TTC549 (cell line): ENCODE data around the gene RERE.
"Not testable (repeated sequence)": the region's sequence is repeated elsewhere in the genome, so short reads cannot be mapped to it uniquely, and the experiment has no call there.

Experiments
- FAIRE-seq: peaks from 2 replicates; lab custom pipeline; 2012; peaks lifted over from hg19 to GRCh38; lab: Jason Lieb, UNC

The RERE gene

DNA sequence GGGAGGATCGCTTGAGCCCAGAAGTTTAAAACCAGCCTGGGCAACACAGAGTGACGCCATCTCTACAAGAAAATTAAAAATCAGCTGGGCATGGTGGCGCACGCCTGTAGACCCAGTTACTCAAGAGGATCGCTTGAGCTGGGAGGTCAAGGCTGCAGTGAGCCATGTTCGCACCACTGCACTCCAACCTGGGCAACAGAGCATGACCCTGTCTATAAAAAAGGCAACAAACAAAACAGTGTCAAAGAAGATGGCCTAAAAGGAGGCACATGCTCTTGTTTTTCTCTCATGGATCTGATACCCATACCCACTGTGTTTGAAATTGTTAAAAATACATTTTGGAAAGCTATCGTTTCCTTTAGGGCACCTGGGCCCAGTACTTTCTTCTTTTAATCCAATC lies 307.9 kb downstream of the RERE start:
- no peak for FAIRE-seq

DNA sequence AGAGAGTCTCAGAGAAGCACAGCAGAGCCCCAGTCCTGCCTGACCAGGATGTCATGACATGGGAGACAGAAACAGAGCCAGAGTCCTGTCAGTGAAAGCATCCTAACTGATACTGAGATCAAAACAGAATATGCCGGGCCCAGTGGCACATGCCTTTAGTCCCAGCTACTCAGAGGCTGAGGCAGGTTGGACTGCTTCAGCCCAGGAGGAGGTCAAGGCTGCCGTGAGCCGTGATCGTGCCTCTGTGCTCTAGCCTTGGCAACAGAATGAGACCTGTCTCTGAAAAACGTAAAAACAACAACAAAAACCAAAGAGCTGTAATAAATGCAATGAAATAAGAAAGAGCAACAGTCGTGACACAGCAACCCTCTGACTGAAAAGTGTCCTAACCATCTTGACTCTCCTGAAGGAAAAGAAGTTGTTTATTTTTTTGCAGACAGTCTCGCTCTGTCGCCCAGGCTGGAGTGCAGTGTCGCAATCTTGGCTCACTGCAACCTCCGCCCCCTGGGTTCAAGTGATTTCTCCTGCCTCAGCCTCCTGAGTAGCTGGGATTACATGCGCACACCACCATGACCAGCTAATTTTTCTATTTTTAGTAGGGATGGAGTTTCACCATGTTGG lies 310.3 kb downstream of the RERE start:
- no peak for FAIRE-seq

DNA sequence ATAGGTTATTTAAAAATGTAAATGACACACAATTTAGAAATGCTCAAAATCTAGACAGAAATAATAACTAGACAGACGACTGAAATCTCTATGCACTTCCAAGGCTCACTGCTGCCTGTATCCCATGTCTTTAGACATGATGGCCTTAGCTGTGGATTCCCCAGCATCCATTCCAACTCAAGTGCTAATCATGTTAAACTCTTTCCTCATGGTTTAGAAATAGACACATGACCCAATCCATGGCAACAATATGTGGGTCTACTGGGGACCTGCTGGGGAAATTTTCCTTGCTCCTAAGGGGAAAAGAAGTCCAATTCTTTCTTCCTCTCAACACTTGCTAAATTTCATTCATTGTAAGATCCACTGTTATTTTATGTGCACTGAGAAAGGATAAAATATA lies 311.0 kb downstream of the RERE start:
- FAIRE-seq: no peak

DNA sequence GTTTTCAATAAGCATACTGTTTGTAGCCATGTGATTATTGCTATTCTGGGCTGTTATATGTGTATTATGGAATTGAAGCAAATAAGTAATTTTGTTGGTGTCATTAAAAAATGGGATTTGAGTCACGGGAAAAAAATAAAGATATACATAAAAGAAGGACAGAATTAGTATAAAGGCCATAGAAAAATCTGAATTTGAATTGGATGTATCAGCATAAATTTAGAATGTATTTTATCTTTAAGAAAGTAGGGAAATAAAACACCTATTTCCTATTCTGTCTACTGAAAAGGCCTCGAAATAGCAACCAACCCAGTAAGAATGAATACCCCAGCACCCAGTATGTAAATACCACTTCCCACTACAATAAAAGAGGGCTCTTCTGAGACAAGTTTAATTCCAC lies 313.6 kb downstream of the RERE start:
- FAIRE-seq: no peak

DNA sequence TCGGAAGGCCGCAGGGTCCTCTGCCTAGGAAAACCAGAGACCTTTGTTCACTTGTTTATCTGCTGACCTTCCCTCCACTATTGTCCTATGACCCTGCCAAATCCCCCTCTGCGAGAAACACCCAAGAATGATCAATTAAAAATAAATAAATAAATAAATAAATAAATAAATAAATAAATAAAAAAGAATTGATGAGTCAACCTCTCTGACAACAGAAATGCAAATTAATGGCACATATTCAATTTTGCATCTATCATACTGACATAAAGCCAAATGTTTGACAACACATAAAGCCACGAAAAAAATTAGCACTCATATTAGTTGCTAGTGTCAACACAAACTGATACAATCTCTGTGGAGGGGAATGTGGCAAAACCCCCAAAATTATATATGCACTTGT lies 314.5 kb downstream of the RERE start:
- FAIRE-seq: not testable (repeated sequence)

DNA sequence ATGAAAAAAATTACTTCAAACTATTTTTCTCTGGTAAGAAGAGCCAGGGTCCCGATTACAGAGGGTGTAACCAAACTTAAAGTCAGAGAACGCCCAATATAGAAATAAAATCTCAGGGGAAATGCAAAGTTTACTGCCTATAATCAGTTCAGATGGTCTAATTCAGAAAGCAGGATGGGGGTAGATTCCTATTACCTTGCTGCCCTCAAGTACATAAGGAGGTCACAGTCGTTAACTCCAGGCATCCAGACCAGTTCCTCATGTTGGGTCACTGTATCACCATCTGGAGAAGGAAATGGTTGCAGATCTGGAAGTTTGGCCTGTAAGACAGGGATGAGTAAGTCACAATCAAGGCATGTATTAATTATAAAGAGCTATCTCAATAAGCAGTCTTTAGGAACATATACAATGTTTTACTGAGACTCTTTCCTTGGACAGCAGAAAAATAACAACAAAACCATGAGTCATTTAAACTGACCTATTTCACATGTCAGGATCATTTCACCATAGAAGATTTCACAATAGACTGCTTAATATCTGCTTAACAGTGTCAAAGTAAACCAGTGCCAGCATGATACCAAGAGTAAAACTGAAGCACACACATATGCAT lies 320.1 kb downstream of the RERE start:
- FAIRE-seq: no peak

DNA sequence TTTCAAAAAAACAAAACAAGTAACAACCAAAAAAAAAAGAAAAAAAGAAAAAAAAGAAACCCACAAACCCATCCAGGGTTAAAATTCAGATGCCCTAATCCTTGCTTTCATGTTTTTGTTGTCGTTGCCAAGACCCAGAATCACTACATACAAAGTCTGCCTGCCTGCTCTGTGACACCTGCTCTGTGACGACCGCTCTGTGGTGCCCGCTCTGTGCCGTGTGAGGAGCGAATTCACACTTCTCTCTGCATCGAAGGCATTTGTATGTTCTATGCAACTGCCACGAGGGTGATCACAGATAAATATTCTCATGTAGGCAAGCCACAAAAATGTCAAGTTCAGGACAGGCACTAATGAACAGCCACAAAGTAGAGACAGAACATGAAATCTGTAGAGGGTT lies 321.0 kb downstream of the RERE start:
- no peak for FAIRE-seq

DNA sequence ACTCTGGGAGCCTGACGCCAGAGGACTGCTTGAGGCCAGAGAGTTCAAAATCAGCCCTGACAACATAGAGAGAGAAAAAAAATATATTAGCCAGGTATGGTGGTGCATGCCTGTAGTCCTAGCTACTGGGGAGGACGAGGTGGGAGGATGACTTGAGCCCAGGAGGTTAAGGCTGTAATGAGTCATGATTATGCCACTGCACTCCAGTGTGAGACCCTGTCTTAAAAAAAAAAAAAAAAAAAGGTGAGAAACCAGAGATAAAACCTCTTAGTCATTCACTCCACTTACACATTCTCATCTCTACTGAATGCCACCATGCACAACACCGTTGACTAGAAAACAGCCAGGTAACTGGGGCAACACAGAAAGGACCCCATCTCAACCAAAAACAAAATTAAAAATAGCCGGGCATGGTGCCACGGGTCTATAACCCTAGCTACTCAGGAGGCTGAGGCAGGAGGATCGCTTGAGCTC lies 321.5 kb downstream of the RERE start:
- no peak for FAIRE-seq

DNA sequence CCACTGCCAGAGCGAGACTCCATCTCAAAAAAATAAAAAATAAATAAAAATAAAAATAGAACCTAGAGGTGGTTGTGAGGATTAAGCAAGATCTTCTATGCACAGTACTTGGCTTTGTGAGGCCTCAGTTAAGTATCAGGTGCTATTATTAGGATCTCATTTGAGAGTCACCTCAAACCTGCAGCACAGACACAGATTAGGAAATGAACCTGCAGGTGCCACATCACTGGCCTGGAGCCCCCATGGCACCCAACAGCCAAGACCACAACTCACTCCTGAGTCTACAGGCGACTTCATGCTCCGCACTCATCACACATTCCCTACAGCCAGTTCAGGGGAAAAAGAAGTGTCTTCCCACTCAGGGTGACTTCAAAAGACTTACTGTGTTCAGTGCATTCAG lies 322.8 kb downstream of the RERE start:
- FAIRE-seq: no peak

DNA sequence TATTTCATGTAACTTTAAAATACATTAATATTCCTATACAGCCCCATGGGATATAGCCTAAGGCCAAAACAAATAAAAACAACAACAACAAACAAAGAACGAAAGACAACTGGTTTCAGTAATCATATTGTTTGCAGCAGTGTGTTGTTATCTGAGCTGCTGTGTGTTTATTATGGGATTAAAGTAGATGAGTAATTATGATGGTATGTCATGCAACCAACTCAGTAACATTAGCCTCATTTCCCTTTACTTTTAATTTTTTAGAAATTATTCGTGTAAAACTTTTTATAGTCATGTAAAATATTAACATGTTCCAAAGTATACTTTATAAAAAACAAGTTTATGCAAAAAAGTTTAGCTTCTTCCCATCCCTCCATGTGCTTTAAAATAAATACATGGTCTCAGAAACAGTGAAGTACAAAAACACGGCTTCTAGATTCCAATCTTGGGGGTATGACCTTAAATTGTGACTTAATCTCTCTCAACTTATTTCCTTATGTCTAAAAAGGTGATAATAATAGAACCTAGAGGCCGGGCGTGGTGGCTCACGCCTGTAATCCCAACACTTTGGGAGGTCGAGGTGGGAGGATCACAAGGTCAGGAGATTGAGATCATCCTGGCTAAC lies 323.4 kb downstream of the RERE start:
- no peak for FAIRE-seq

DNA sequence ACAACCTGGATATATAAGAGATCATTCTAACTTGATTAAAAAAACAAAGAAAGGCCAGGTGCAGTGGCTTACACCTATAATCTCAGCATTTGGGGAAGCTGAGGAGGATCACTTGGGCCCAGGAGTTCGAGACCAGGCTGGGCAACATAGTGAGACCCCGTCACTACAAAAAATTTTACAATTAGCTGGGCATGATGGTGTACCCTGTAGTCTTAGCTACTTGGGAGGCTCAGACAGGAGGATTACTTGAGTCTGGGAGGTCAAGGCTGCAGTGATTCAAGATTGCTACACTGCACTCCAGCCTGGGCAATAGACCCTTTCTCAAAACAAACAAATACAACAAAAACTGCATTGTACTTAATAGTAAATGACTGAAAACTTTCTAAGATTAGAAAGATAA lies 330.2 kb downstream of the RERE start:
- FAIRE-seq: no peak

DNA sequence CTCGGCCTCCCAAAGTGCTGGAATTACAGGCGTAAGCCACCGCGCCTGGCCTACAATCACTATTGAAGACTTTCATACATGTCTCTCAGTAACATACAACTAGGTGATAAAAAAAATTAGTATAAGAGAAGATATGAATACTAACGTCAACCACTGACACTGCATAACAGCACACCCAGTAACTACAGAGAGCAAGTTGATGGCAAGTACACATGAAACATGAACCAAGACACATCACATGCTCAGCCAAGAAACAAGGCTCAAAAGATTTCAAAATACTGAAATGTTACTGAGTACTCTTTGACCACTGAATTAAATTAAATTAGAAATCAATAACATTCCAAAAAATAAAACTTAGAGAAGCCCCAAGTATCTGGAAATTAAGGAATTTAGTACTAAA lies 331.4 kb downstream of the RERE start:
- no peak for FAIRE-seq

DNA sequence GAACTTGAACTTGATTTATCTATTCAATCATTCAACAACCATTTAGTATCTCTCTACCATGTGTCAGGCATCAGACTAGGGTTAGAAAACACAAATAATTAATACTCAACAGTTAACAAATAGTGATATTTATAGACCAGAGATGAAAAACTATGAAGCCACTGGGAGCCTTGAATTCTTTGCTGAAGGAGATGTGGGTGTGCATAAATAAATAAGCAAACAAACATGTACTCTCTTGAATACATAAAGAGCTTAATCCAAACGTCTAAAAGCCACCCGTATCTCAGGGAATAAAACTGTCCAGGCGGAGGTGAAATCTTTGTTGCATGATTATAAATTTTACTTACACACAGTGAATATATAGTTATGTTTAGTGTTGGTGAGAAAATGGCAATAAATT lies 333.9 kb downstream of the RERE start:
- no peak for FAIRE-seq

DNA sequence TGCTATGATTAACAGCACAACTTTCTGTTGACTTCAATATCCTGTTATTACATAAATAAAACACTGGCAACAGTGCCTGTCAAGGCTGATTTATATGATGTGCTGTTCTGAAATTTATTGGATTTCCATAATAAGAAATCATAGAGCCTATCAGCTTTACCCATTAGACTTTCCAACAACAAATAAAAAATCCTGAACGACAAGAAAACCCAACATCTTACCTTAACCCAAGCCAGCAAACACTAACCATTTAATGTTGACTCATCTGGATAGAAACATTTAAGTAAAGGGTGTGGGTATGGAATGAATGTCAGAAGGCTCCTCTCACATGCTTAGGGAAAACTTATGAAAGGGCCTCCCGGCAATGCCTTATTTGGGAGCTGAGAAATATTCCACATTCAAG lies 334.5 kb downstream of the RERE start:
- FAIRE-seq: no peak

DNA sequence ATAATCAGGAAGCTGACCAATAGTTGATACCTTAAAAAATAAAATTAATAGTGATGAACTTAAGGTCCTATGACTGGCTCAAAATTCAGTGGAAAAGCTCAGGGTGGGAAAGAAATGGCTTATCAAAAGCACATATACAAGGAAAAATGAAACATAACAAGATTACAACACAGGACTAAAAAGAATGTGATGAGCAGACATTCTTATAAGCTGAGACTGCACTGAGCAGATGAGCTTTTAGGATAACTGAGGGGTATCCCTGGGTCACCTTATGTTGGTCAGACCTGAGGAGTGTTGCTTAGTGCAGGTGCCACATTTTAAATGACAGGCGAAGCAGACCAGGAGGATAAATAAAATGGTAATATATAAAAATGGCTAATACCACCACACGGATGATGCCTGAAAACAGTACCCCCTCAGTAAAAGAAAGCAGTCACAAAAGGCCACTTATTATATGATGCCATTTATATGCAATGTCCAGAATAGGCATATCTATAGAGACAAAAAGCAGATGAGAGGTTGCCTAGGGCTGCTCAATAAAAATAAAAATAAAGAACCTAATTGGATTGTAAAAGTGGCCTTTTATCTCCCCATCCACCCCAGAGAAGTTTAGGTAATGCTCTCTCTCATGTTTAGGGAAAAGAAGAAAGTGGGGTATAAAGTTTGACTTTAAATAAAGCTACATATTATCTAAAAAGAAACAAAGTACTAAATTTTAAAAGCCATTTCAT lies 335.6 kb downstream of the RERE start:
- FAIRE-seq: no peak

DNA sequence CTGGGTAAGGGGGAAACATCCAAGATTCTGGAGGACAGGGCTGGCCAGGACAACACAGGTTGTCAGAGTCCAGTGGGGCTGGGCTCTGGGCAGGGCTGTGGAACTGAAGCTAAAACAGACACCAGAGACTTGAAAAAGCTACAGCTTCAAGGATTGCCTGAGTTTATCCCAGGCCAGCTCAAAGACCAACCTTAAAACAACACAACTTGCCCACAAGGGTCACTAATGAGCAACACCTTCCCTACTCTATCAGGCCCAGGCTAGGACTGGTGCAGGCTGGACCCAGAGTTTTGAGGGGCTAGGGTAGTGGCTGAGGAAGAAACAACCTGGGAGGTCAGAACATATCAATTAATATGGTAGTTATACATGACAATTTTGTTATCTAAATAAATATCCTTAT lies 338.9 kb downstream of the RERE start:
- no peak for FAIRE-seq

DNA sequence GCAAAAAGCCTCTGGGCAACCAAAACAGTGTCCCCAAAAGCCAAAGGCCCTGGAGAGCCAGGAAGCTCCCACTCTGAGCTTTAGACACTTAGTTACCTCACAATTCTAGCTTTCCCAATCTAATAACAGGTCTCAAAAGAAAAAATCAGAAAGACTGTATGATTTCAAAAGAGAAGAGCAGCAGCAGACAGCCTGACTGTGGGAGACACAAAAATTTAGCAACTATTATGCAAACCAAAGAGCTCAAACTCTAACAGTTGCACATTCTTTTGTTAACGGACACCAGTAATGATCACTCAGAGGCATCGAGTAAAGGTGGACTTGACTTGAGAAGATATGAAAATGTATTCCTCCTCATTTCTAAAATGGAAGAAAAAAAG lies 339.5 kb downstream of the RERE start:
- FAIRE-seq: no peak

DNA sequence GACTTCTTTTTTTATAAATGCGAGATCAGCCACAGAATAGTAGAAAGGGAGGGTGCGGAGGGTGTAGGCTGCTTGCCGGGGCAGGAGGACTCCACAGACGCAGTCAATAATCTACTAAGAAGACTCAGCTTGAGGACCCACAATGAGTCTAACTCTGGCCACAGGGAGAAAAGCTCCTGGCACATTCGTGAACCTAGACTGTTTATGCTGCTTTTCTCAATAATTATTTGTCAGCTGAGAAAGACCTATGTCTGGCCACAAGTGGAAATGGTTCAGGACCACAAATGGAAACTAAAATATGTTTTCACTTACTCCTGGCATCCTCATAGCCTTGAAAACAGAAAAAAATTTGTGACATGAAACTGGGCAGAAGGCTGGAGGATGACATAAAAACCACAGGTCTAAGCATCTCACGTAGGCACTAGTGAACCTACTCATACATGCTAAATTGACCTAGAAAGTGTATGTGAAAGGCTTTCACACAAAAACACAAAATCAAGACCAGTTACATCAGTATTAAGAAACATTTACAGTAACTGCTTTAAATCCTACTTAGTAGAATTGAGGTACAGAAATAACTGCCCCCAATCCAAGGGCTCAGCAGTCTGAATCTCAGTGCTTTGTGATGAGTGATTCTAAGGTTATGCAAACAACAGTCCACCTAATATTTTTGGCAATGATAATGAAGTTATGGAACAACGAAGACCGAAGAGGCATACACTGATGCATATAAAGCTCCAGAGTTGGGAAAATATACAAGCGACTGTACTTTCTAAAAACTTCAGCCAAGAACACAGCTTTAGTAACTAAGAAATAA lies 340.1 kb downstream of the RERE start:
- no peak for FAIRE-seq

DNA sequence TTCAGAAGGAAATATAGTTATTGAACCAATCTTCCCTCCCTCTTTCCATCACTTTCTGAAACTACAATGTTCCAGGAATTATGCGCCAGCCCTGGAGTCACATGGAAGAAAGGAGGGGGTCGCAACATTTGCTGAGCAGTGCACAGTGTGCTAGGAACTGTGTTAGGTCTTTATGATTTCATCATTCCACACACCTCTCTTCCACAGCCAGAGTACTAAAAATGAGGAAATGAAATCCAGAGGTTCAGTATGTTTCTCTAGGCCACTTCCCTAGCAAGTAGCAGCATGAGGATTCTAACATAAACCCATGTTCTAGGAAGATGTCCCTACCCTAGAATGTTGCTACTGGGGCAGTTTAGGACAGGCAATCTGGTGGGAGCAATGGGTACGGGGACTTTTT lies 341.4 kb downstream of the RERE start:
- no peak for FAIRE-seq

DNA sequence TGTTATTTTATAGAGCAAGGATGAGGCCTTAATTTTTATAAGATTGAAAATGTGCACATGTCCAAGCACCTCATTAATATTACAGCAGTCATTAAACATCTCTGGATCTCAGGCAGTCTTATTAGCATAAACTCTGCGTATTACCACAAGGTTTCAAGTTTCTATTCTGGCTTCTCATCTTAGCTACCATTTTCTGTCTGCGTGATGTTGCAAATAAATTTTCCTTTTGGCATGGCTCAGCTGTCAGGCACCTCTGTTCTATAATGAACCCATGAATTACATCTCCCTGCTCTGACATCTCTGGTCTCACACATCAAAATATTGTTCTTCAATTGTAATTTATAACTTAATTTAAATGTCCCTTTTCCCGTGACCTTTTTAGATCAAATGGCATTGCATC lies 343.1 kb downstream of the RERE start:
- no peak for FAIRE-seq

DNA sequence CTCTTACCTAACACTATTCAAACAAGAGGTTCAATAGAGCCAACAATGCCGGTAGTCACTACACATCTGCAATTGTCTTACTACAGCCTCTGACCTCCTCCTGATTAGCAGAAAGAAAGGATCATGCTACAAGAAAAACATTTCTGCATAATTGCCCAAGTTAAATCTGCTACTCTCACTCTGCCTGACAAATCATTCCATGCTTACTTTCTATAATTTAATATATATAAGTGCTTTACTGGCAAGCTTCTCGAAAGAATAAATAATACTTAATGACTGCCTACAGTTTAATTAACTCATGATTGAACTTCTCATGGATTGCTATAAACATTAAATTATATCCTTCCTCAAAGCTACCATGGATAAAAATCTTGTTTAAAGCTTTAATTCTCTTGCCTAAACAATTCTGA lies 343.5 kb downstream of the RERE start:
- no peak for FAIRE-seq

DNA sequence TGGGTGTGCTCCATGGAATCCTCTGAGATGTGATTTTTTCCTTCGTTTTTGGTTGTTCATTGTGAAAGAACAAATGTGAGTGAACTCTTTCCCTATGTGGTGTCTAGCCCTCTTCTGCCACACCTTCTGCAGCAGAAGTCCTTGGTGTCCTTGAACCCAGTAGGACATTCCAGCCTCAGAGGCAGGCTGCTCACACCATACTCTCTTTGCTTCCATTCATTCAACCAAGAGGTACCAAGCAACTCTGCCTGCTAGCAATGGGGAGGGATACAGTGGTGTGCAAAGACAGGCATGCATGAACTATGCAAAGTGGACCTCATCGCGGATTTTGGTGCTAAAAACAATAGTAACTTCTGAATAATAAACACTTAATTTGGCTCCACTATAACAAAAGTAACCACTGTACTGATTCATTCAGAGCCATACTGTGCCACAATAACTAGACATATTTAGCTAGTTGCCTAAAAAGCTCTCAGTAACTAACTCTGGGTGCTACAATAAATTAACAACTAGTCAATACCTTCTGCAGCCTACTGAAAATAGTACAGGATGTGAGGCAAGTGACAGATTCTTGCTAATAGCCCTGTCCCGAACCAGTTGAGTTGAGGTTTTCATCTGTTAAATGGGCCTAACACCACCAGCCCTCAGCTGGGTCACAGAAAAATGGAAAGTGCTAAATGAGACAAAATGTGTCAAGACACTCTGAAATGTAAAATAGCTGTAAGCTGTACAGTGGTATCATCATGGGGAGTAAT lies 344.1 kb downstream of the RERE start:
- no peak for FAIRE-seq
